ENCODE data around the gene C11orf86. TPM values are rescaled to one million over a fixed set of nuclear protein-coding genes. Genes with fewer than 3 reads are reported as not detected.

The C11orf86 gene
- total RNA-seq, 1 donor from 2014 or later, result not detected

DNA sequence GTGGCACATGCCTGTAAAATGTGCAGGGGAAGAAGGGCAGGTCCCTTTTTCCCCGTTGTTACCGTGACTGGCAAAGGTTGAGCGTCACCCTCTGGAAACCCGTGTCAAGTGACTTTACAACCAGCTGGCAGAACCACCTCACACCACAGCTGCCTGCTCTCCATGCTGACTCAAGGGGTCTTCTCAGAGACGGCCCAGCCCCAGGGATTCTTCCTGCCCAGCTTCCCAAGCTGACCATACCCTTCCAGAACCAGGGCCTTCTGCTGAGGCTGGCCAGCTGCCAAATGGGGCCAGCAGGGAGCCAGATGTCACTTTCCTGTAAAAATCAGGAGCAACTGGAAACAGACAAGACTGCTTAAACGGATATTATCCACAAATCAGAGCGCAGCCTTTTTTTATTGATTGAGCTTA is 23.2 kb upstream of the C11orf86 start:
- no peaks in the 10 kb centered on the region for H3K9me3 ChIP-seq
- intact Hi-C loops (cut with DNase I), result no loop called here
- DNase-seq (ENCODE audit: extremely low spot score in 2 of 2), result no peak
- no peaks in the 10 kb centered on the region for H3K27me3 ChIP-seq
- no peak overlapping the region for H3K27ac ChIP-seq
- TF ChIP-seq POLR2AphosphoS5 (IDR thresholded peaks at IDR 0.05; ENCODE audit: insufficient read depth in 1 of 2, low read depth in 1 of 2) (no peak), POLR2A (IDR thresholded peaks at IDR 0.05) (no peak)
- TF ChIP-seq, protein P1, sequence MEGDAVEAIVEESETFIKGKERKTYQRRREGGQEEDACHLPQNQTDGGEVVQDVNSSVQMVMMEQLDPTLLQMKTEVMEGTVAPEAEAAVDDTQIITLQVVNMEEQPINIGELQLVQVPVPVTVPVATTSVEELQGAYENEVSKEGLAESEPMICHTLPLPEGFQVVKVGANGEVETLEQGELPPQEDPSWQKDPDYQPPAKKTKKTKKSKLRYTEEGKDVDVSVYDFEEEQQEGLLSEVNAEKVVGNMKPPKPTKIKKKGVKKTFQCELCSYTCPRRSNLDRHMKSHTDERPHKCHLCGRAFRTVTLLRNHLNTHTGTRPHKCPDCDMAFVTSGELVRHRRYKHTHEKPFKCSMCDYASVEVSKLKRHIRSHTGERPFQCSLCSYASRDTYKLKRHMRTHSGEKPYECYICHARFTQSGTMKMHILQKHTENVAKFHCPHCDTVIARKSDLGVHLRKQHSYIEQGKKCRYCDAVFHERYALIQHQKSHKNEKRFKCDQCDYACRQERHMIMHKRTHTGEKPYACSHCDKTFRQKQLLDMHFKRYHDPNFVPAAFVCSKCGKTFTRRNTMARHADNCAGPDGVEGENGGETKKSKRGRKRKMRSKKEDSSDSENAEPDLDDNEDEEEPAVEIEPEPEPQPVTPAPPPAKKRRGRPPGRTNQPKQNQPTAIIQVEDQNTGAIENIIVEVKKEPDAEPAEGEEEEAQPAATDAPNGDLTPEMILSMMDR (IDR thresholded peaks at IDR 0.05), result no peak
- H3K4me3 ChIP-seq, result no peak overlapping the region
- no peaks in the 10 kb centered on the region for H3K36me3 ChIP-seq
- peaks cover 3% of the 10 kb centered on the region for H3K4me1 ChIP-seq

DNA sequence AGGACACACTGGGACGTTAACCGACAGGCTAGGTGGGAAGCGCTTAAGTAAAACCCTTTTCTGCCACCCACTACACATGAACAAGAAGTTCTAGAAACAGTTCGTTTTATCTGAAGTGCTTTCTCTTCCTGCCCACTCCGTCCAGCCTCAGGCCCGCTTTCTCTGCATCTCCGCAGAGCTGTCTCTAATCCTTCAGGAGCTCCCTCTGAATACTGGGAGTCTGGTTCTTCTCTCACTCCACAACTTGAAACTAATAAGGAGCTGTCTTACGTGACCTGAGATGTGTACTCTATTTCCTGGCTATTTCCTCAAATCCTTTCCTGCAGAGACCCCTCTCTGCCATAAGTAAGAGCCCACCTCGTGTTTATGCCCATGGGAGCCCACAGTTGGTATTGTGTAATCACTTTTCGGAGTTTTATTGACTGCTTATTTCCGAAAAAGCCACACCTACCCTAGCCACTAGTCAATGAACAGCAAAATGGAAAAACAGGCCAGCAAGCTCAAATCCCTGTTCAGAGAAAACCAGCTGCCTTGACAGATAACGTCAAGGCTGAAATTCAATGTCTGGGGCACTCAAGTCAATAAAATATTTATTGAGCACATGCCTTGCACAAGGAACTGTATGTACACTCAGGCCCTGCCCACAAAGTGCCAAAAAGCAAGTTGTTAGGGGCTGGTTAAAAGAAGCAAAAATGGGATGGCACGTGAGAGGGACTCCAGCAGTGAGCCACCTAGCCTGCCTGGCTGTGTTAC is 21.8 kb upstream of the C11orf86 start:
- peak overlapping the region; percentile 20 for H3K27ac ChIP-seq
- peaks cover 12% of the 10 kb centered on the region for H3K4me1 ChIP-seq
- no peaks in the 10 kb centered on the region for H3K27me3 ChIP-seq
- H3K36me3 ChIP-seq, result no peaks in the 10 kb centered on the region
- H3K9me3 ChIP-seq, result no peaks in the 10 kb centered on the region
- intact Hi-C loops (cut with DNase I), result no loop called here
- no peak for DNase-seq (ENCODE audit: extremely low spot score in 2 of 2)
- no peak overlapping the region for H3K4me3 ChIP-seq
- TF ChIP-seq, protein P1 (IDR thresholded peaks at IDR 0.05), result no peak
- TF ChIP-seq POLR2AphosphoS5 (IDR thresholded peaks at IDR 0.05; ENCODE audit: insufficient read depth in 1 of 2, low read depth in 1 of 2) (no peak), POLR2A (IDR thresholded peaks at IDR 0.05) (no peak)

DNA sequence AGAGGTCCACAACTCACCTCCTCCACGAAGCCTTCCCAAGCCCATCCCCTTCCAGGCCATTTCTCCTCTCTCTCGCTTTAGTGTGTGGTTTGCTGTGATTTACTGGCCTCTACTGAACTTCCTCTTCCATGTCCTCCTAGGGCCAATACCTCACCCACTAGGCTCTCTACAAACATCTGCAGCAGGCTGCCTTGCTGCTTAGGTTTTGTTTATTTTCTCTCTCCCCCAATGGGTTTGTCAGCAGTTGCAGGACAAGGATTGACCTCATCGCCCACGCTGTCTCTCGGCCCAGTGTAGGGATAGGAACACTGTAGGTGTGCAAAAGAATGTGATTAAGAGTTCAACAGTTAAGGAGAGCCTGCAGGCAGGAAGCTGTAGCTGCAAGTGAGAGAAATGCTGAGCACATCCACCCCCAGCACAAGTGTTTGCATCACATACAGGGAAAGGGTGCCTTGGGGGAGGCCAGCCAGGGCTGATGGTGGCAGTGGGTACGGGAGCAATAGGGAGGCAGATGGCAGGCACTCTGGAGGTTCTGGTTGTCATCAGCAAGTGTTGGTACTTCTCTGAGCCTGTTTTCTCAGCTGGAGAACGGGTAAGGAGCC is 18.3 kb upstream of the C11orf86 start:
- intact Hi-C loops (cut with DNase I), result no loop called here
- TF ChIP-seq POLR2AphosphoS5 (IDR thresholded peaks at IDR 0.05; ENCODE audit: insufficient read depth in 1 of 2, low read depth in 1 of 2), result no peak
- TF ChIP-seq POLR2A (IDR thresholded peaks at IDR 0.05), result no peak
- TF ChIP-seq, protein P1 (IDR thresholded peaks at IDR 0.05), result no peak
- H3K36me3 ChIP-seq, result no peaks in the 10 kb centered on the region
- DNase-seq (ENCODE audit: extremely low spot score in 2 of 2), result no peak
- no peak overlapping the region for H3K4me3 ChIP-seq
- H3K4me1 ChIP-seq, result peaks cover 20% of the 10 kb centered on the region
- H3K27ac ChIP-seq, result no peak overlapping the region
- no peaks in the 10 kb centered on the region for H3K9me3 ChIP-seq
- no peaks in the 10 kb centered on the region for H3K27me3 ChIP-seq

- Histone ChIP-seq H3K9me3 (no peaks in the 10 kb centered on the region), H3K27ac (peak overlapping the region; percentile 44), H3K27me3 (no peaks in the 10 kb centered on the region), H3K36me3 (no peaks in the 10 kb centered on the region), H3K4me1 (peaks cover 20% of the 10 kb centered on the region), H3K4me3 (peak overlapping the region; percentile 67 to 89)
- no peak for DNase-seq (ENCODE audit: extremely low spot score in 2 of 2)
- intact Hi-C loops (cut with DNase I), result no loop called here
- no peak for TF ChIP-seq POLR2AphosphoS5 (IDR thresholded peaks at IDR 0.05; ENCODE audit: insufficient read depth in 1 of 2, low read depth in 1 of 2)
- TF ChIP-seq POLR2A (IDR thresholded peaks at IDR 0.05), result no peak
- TF ChIP-seq, protein P1 (IDR thresholded peaks at IDR 0.05), result no peak
Observed at GRCh38 chr11:66957971-66958231, 17.2 kb upstream of the C11orf86 start.

Measured in vagina (tissue), 2 donors.